Transverse colon (tissue), 4 donors: ENCODE results near the gene SLC15A4. TPM values are rescaled to one million over a fixed set of nuclear protein-coding genes. Genes with fewer than 3 reads are reported as not detected.

Experiments
- DNase-seq: peaks from one replicate; pipeline ENCODE4 v3.0.0-alpha.2; 2019
- H3K27ac ChIP-seq, 4 donors: fragments of 200-600 bp; sonication (generic); 2 replicates each; pipeline ENCODE4 v1.5.1; 2016 to 2018; ENCODE audit warnings: inconsistent platforms in 4 of 4
- H3K27me3 ChIP-seq: fragments of 200-600 bp; sonication (generic); 2 replicates; pipeline ENCODE4 v1.5.1; 2017; ENCODE audit warnings: inconsistent platforms
- H3K36me3 ChIP-seq, 4 donors: fragments of 200-600 bp; sonication (generic); 2 replicates each; pipeline ENCODE4 v1.5.1; 2017 to 2019; ENCODE audit warnings: inconsistent platforms in 4 of 4
- H3K4me1 ChIP-seq, 4 donors: fragments of 200-600 bp; sonication (generic); 2 replicates each; pipeline ENCODE4 v1.5.1; 2017 to 2020; ENCODE audit warnings: inconsistent platforms in 4 of 4
- H3K4me3 ChIP-seq, 4 donors: fragments of 200-600 bp; sonication (generic); 1 replicate in 1 of 4; 2 replicates in 3 of 4; pipeline versions ENCODE4 v1.5.1 to v1.6.1; 2017 to 2019; ENCODE audit warnings: inconsistent platforms in 4 of 4
- H3K9me3 ChIP-seq, 2 donors: fragments of 200-600 bp; sonication (generic); 2 replicates each; pipeline ENCODE4 v1.5.1; 2017 to 2019; ENCODE audit warnings: inconsistent platforms in 2 of 2
- EP300 ChIP-seq: sonication (generic); formaldehyde crosslinking; IDR thresholded peaks from one replicate; pipeline ENCODE4 v1.6.1; 2017; ENCODE audit warnings: antibody characterized with exemption, low read depth
- POLR2A ChIP-seq: fragments of 450-650 bp; IDR thresholded peaks from one replicate; pipeline ENCODE4 v1.6.1; 2016; ENCODE audit warnings: antibody characterized with exemption, mild to moderate bottlenecking, moderate library complexity
- POLR2AphosphoS5 ChIP-seq, 3 donors: sonication (generic); formaldehyde crosslinking; IDR thresholded peaks; one replicate each; pipeline ENCODE4 v1.6.1; 2016; ENCODE audit warnings: antibody characterized with exemption in 3 of 3
- WGBS, 2 donors: methylation state at CpG; one replicate each; pipeline ENCODE4 v1.1.5; 2018; ENCODE audit warnings: low coverage in 1 of 2; 5-methylcytosine and 5-hydroxymethylcytosine counted together
- in situ Hi-C, 4 donors: fragments of 200-750 bp; cut with MboI; loops; one replicate each; pipeline versions ENCODE4 v1.15.0 to v1.15.1; 2017; ENCODE audit warnings: low sequenced_read_pairs in 3 of 4, low pct_ligation_motif_present in 1 of 4, low pct_unique_long_range_greater_than_20kb in 1 of 4
- intact Hi-C: fragments of 100-400 bp; cut with DNase I; formaldehyde crosslinking; loops from one replicate; pipeline ENCODE4 v1.15.1; 2023; ENCODE audit warnings: low total_unique reads
- total RNA-seq, 4 donors: library from RNA; depleted of rRNA; stranded (reverse); fragments of >200 nt; gene quantifications; one replicate each; pipeline ENCODE4 v1.1.0, GENCODE V29; 2016
- TF ChIP-seq, protein P1 (sequence below), 5 experiments: fragments of 200-600 bp in 3 of 5; fragments of 450-650 bp in 2 of 5; sonication (generic) in 3 of 5; IDR thresholded peaks; 1 replicate in 2 of 5; 2 replicates in 3 of 5; pipeline ENCODE4 v1.5.1; 2016 to 2017; ENCODE audit warnings: antibody characterized with exemption in 5 of 5, inconsistent platforms in 3 of 5, mild to moderate bottlenecking in 2 of 5, moderate library complexity in 1 of 5

SLC15A4 gene
- total RNA-seq, 4 donors from 2014 or later = 13.1 to 41.2 (median 32.7) TPM

DNA sequence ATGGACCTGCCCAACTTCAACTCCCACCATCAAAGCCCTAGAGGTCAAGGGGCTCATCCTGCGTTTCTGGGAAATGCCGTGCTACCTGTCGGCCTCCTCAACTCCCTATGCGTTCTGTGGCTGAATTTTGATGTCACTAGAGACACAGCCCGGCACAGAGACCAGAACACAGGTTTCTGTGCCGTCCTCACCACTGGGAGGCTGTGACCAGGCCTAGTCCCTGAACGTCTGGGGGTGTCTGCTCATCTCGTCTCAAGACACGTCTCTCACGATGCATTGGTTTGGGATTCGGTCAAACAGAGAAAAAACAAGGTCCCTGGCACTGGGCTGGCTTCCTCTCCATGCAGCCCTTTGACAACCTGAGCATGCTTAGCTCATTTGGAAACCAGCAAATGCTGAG, 33.5 kb downstream of the SLC15A4 start:
- WGBS, 2 donors = 91% methylated on average over 11 of the region's 11 CpGs; no CpG with 5 or more reads in 1 of the 2 donors
- intact Hi-C loops = no loop called here
- H3K36me3 ChIP-seq = peaks cover 0 to 8% (median 4%) of the 10 kb centered on the region in 4 donors

DNA sequence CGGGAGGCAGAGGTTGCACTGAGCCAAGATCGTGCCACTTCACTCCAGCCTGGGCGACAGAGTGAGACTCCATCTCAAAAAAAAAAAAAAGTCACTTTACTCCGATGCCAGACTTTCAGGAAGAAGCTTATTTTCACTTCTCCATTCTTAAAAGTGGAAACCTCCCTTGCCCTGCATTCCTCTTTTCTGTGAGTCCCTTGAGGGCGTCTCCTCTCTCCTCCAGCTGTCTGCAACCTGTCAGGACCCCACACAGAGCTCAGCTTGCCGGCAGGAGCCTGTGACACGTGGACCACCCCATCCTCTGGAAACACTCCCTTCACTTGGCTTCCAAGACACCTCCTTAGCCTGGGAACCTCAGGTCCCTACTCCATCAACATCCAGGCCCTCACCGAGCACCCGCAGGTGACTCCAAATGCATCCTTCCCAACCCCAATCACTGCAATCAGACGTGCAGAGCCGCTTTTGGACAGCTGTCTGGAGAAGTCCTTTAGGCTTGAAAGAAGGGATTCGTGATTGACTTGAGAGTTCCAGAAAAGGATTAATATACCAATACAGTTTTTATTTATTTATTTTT, 34.3 kb downstream of the SLC15A4 start:
- H3K4me3 ChIP-seq = no peak overlapping the region
- H3K9me3 ChIP-seq = no peaks in the 10 kb centered on the region
- in situ Hi-C loops (loop anchor here in 2 of 4 donors (25.0 kb wide), 1 partner anchor 1123 kb away; the partner anchor contains the start of gene TMEM132D (in 2 of the 2)), intact Hi-C loops (no loop called here)
- no peak overlapping the region for H3K27ac ChIP-seq
- no peaks in the 10 kb centered on the region for H3K27me3 ChIP-seq
- H3K36me3 ChIP-seq = peaks cover 0 to 8% (median 4%) of the 10 kb centered on the region in 4 donors
- TF ChIP-seq EP300 (no peak), POLR2A (no peak), POLR2AphosphoS5 (IDR thresholded peaks at IDR 0.05) (no peak)
- TF ChIP-seq, protein P1, sequence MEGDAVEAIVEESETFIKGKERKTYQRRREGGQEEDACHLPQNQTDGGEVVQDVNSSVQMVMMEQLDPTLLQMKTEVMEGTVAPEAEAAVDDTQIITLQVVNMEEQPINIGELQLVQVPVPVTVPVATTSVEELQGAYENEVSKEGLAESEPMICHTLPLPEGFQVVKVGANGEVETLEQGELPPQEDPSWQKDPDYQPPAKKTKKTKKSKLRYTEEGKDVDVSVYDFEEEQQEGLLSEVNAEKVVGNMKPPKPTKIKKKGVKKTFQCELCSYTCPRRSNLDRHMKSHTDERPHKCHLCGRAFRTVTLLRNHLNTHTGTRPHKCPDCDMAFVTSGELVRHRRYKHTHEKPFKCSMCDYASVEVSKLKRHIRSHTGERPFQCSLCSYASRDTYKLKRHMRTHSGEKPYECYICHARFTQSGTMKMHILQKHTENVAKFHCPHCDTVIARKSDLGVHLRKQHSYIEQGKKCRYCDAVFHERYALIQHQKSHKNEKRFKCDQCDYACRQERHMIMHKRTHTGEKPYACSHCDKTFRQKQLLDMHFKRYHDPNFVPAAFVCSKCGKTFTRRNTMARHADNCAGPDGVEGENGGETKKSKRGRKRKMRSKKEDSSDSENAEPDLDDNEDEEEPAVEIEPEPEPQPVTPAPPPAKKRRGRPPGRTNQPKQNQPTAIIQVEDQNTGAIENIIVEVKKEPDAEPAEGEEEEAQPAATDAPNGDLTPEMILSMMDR (IDR thresholded peaks at IDR 0.05) = no peak
- WGBS, 2 donors = 75% methylated on average over 12 of the region's 12 CpGs; no CpG with 5 or more reads in 1 of the 2 donors
- DNase-seq = no peak
- no peaks in the 10 kb centered on the region for H3K4me1 ChIP-seq

More for the DNA sequence above, 33.5 kb downstream of the SLC15A4 start:
- no peak overlapping the region for H3K27ac ChIP-seq
- no peaks in the 10 kb centered on the region for H3K4me1 ChIP-seq
- in situ Hi-C loops = loop anchor here in 2 of 4 donors (25.0 kb wide), 1 partner anchor 1122 kb away; the partner anchor contains the start of gene TMEM132D (in 2 of the 2)
- no peaks in the 10 kb centered on the region for H3K27me3 ChIP-seq
- H3K4me3 ChIP-seq = no peak overlapping the region
- DNase-seq = no peak
- no peaks in the 10 kb centered on the region for H3K9me3 ChIP-seq
- TF ChIP-seq POLR2A = no peak
- TF ChIP-seq, protein P1 (IDR thresholded peaks at IDR 0.05) = no peak
- no peak for TF ChIP-seq EP300
- no peak for TF ChIP-seq POLR2AphosphoS5 (IDR thresholded peaks at IDR 0.05)

DNA sequence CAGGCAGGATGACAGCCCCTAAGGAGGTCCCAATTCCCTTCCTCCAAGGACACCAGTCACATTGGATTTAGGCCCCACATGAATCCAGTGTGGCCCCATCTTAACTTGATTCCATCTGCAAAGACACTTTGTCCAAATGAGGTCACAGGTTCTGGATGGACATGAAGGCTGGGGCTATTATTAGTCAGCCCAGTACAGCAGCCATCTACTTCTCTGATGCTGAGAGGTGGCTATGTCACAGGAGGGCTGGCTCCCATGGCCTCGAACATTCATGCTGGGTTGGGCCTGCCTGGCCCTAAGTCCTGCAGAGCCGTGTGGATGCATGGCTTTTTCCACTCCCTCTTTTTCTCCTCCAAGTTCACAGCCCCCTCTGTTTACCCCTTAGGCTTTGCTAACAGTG, 35.9 kb downstream of the SLC15A4 start:
- H3K4me1 ChIP-seq = no peaks in the 10 kb centered on the region
- no peak overlapping the region for H3K27ac ChIP-seq
- TF ChIP-seq, protein P1 (IDR thresholded peaks at IDR 0.05) = no peak
- no peak for TF ChIP-seq POLR2A
- no peak for TF ChIP-seq POLR2AphosphoS5 (IDR thresholded peaks at IDR 0.05)
- no peak for TF ChIP-seq EP300
- no peak for DNase-seq
- 83% methylated on average over 2 of the region's 2 CpGs; no CpG with 5 or more reads in 1 of the 2 donors for WGBS, 2 donors
- no peaks in the 10 kb centered on the region for H3K9me3 ChIP-seq
- no peak overlapping the region for H3K4me3 ChIP-seq
- in situ Hi-C loops (loop anchor here in 2 of 4 donors (25.0 kb wide), 1 partner anchor 1124 kb away; the partner anchor contains the start of gene TMEM132D (in 2 of the 2)), intact Hi-C loops (no loop called here)
- no peaks in the 10 kb centered on the region for H3K27me3 ChIP-seq
- H3K36me3 ChIP-seq = no peaks in the 10 kb centered on the region

DNA sequence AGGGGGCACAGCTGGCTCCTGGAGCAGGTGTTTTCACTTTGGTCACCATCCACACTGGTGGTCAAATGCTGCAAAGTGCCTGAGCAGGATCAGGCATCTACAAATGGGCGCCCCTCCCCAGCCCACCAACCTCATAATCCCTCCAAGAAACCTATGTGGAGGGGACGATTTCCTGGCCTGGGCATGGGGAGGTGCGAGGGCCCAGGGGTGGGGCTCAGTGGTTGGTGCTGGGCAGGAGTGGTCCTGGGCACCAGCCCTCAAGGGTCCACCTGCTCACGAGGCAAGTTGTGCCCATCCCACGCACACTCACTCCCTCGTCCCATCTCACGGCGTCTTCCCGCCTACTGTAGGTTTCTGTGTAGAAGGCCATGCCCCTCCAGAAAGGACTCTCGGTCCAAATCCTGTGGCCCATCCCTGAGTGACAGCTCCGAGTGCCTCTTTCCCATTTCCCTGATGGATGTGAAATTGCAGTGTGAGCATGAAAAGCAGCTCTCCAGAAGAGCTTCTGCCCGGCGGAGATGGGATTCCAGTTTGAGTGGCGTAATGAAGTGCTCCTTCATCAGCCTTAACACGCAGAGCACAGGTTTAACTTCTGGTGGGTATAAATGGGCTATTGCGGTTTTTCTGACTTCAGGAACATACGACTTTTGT, 36.9 kb downstream of the SLC15A4 start:
- DNase-seq = no peak
- in situ Hi-C loops = loop anchor here in 2 of 4 donors (25.0 kb wide), 1 partner anchor 1125 kb away; the partner anchor contains the start of gene TMEM132D (in 2 of the 2)

More for the DNA sequence above, 36.9 kb downstream of the SLC15A4 start:
- Histone ChIP-seq H3K27ac (no peak overlapping the region), H3K9me3 (no peaks in the 10 kb centered on the region), H3K36me3 (no peaks in the 10 kb centered on the region), H3K4me3 (no peak overlapping the region), H3K4me1 (no peaks in the 10 kb centered on the region), H3K27me3 (no peaks in the 10 kb centered on the region)
- WGBS, 2 donors = 83 to 88% methylated on average over 2 to 17 of the region's 17 CpGs
- intact Hi-C loops = no loop called here
- no peak for TF ChIP-seq POLR2A
- TF ChIP-seq, protein P1 (IDR thresholded peaks at IDR 0.05) = no peak
- TF ChIP-seq EP300 = no peak
- TF ChIP-seq POLR2AphosphoS5 (IDR thresholded peaks at IDR 0.05) = no peak
